GM12874 (cell line): Measurements from ENCODE around the gene PTPRT.

ENCODE experiments used
- CTCF ChIP-seq: IDR thresholded peaks from 2 replicates; pipeline ENCODE4 v1.5.1; 2011; ENCODE audit warnings: low read depth, mild to moderate bottlenecking, control low read depth, low read length, moderate library complexity; ENCODE audit not compliant: insufficient read depth

The PTPRT gene

GRCh38 chr20:43123180-43123579 lies 66.5 kb downstream of the PTPRT start:
- no peak for TF ChIP-seq CTCF

- TF ChIP-seq CTCF: no peak
Measured at GRCh38 chr20:43119720-43120119, 70.0 kb downstream of the PTPRT start.

- 0 out of 2 replicates have a peak, but pooled peaks have one; percentile 18 for TF ChIP-seq CTCF
Measured at GRCh38 chr20:43102394-43102793, 87.3 kb downstream of the PTPRT start.

GRCh38 chr20:43096931-43097260 lies 92.8 kb downstream of the PTPRT start:
- no peak for TF ChIP-seq CTCF

GRCh38 chr20:43096126-43096930 lies 93.4 kb downstream of the PTPRT start:
- no peak for TF ChIP-seq CTCF

- no peak for TF ChIP-seq CTCF
Measured at GRCh38 chr20:43095034-43095433, 94.7 kb downstream of the PTPRT start.

- TF ChIP-seq CTCF: no peak
Measured at GRCh38 chr20:43092386-43093088, 97.2 kb downstream of the PTPRT start.
